Calu3 (cell line): ENCODE data around the gene ZNF853. TPM values are rescaled to one million over a fixed set of nuclear protein-coding genes. Genes with fewer than 3 reads are reported as not detected.

ENCODE experiments used
- BruUV-seq: library from RNA; stranded (reverse); fragments of 400-500 nt; replicated peaks from 2 replicates; lab custom pipeline; 2021; lab: Mats Ljungman, UMichigan
- CTCF ChIA-PET: fragments of 300-600 bp; sonication (Branson Sonifier 250); formaldehyde crosslinking; loops from one replicate; lab custom pipeline; 2022; ENCODE audit warnings: antibody characterized with exemption; lab: Charles Lee
- DNase-seq: peaks from one replicate; pipeline ENCODE4 v3.0.0; 2022
- H3K27ac Mint-ChIP-seq: one replicate; pipeline ENCODE4 v1.8.0; 2022; ENCODE audit warnings: mixed read lengths; ENCODE audit not compliant: unreplicated experiment
- H3K27me3 Mint-ChIP-seq: one replicate; pipeline ENCODE4 v1.8.0; 2022; ENCODE audit warnings: mixed read lengths; ENCODE audit not compliant: unreplicated experiment
- H3K36me3 Mint-ChIP-seq: one replicate; pipeline ENCODE4 v1.8.0; 2022; ENCODE audit warnings: mild to moderate bottlenecking, moderate library complexity, mixed read lengths; ENCODE audit not compliant: insufficient read depth, unreplicated experiment
- H3K4me1 Mint-ChIP-seq: one replicate; pipeline ENCODE4 v1.8.0; 2022; ENCODE audit warnings: mild to moderate bottlenecking, low read depth, mixed read lengths; ENCODE audit not compliant: unreplicated experiment
- H3K4me3 Mint-ChIP-seq: one replicate; pipeline ENCODE4 v1.8.0; 2022; ENCODE audit warnings: mild to moderate bottlenecking, low read depth, moderate library complexity, mixed read lengths; ENCODE audit not compliant: unreplicated experiment
- H3K9me3 Mint-ChIP-seq: one replicate; pipeline ENCODE4 v1.8.0; 2022; ENCODE audit warnings: low read depth, mixed read lengths; ENCODE audit not compliant: unreplicated experiment
- intact Hi-C: fragments of 100-400 bp; cut with micrococcal nuclease; formaldehyde crosslinking; loops from one replicate; pipeline ENCODE4 v1.10.0; 2022; ENCODE audit not compliant: unreplicated experiment
- total RNA-seq: library from RNA; stranded (reverse); gene quantifications from 2 replicates; pipeline ENCODE4 v1.2.3, GENCODE V29; 2022
- TF ChIP-seq, protein P1 (sequence below): fragments of 200-600 bp; IDR thresholded peaks from one replicate; pipeline ENCODE4 v1.8.0; 2022; ENCODE audit warnings: antibody characterized with exemption; ENCODE audit not compliant: unreplicated experiment

The ZNF853 gene
- total RNA-seq, 1 experiment from 2014 or later = 11.4 TPM

DNA sequence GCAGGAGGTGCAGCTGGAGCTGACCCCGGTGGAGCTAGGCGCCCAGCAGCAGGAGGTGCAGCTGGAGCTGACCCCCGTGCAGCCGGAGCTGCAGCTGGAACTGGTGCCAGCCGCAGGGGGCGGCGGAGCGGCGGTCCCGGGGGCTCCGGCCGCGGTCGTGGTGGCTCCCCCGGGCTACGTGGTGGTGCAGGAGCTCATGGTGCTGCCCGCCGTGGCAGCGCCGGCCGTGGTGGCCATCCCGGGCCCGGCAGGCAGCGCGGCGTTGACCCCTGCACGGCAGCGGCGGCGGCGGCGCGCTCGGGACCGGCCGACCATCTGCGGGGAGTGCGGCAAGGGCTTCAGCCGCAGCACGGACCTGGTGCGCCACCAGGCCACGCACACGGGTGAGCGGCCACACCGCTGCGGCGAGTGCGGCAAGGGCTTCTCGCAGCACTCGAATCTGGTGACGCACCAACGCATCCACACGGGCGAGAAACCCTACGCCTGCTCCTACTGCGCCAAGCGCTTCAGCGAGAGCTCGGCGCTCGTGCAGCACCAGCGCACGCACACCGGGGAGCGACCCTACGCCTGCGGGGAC, 6.8 kb downstream of the ZNF853 start:
- intact Hi-C loops = no loop called here
- H3K4me3 Mint-ChIP-seq = no peak overlapping the region
- H3K27me3 Mint-ChIP-seq = no peaks in the 10 kb centered on the region
- H3K4me1 Mint-ChIP-seq = no peaks in the 10 kb centered on the region
- peaks cover 15% of the 10 kb centered on the region for H3K36me3 Mint-ChIP-seq
- no peak overlapping the region for H3K27ac Mint-ChIP-seq
- no TSS peak for BruUV-seq
- TF ChIP-seq, protein P1, sequence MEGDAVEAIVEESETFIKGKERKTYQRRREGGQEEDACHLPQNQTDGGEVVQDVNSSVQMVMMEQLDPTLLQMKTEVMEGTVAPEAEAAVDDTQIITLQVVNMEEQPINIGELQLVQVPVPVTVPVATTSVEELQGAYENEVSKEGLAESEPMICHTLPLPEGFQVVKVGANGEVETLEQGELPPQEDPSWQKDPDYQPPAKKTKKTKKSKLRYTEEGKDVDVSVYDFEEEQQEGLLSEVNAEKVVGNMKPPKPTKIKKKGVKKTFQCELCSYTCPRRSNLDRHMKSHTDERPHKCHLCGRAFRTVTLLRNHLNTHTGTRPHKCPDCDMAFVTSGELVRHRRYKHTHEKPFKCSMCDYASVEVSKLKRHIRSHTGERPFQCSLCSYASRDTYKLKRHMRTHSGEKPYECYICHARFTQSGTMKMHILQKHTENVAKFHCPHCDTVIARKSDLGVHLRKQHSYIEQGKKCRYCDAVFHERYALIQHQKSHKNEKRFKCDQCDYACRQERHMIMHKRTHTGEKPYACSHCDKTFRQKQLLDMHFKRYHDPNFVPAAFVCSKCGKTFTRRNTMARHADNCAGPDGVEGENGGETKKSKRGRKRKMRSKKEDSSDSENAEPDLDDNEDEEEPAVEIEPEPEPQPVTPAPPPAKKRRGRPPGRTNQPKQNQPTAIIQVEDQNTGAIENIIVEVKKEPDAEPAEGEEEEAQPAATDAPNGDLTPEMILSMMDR = no peak
- CTCF ChIA-PET = no interaction called here
- H3K9me3 Mint-ChIP-seq = no peaks in the 10 kb centered on the region
- no peak for DNase-seq

DNA sequence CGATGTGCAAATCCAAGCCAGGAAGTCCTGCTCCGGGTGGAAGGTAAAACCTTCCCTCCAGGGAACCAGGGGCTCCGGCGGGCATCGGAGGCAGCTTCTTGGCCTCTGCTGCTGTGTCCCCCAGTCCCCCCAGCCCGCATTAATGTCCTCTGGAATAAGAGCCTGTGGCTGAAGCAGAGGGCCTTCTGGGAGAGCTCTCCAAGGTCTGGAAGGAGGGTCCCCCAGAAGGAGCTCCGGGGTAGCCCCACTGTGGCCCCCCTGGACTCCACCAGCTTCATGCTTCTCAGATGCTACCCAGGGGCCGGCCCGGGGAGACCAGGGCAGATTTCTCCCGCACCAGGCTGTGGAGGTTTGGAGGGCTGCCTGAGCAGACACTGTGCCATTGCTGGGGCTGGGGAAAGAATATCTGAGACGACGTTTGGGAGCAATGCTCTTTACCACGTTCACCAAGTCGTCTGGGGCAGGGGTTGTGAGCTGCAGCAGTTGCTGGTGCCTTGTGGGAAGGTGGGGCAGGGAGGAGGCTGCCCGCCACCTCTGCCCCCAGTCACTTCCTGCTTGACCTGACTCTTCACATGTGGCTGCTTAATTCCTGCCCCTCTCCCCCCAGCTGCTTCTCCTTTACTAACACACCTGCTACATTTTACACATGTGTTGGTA, 8.3 kb downstream of the ZNF853 start:
- Mint-ChIP-seq H3K36me3 (peaks cover 8% of the 10 kb centered on the region), H3K9me3 (no peaks in the 10 kb centered on the region), H3K27ac (no peak overlapping the region), H3K4me1 (no peaks in the 10 kb centered on the region), H3K4me3 (no peak overlapping the region), H3K27me3 (no peaks in the 10 kb centered on the region)
- intact Hi-C loops = no loop called here
- DNase-seq = no peak
- CTCF ChIA-PET = no interaction called here
- TF ChIP-seq, protein P1 = no peak
- no TSS peak for BruUV-seq

DNA sequence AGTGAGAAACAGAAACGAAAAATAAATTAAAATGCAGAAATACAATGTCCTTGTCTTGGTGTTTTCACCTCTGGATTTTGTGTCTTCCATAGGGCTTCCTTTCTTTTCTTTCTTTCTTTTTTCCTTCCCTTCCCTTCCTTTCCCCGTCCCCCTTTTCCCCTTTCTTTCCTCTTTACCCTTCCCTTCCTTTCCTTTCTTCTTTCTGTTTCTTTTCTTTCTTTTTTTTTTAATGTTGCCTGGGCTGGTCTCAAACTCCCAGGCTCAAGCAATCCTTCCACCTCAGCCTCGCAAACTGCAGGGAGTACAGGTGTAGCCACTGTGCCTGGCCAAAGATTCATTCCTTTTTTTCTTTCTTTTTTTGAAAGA, 8.8 kb downstream of the ZNF853 start:
- no TSS peak for BruUV-seq
- TF ChIP-seq, protein P1 = no peak
- H3K4me3 Mint-ChIP-seq = no peak overlapping the region
- intact Hi-C loops = no loop called here
- DNase-seq = no peak
- CTCF ChIA-PET = no interaction called here
- no peaks in the 10 kb centered on the region for H3K27me3 Mint-ChIP-seq
- H3K27ac Mint-ChIP-seq = no peak overlapping the region
- H3K9me3 Mint-ChIP-seq = no peaks in the 10 kb centered on the region
- H3K36me3 Mint-ChIP-seq = peaks cover 8% of the 10 kb centered on the region
- no peaks in the 10 kb centered on the region for H3K4me1 Mint-ChIP-seq

DNA sequence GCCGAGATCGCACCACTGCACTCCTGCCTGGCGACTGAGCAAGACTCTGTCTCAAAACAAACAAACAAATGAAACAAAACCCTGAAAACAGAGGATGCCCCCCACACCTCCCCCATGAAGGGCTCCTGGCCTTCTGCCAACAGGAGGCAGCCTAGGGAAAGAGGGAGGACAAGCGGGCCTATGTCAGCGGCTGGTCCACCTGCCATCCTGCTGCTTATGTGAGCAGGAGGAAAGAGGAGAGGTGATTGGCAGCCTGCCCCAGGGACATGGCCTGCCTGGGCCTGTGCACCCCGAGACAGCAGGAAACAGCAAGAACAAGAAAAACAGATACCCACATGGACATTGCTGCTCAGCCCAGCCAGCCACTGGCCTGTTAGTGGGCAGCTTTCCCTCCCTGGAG, 12.6 kb downstream of the ZNF853 start:
- no TSS peak for BruUV-seq
- Mint-ChIP-seq H3K27ac (no peak overlapping the region), H3K36me3 (peaks cover 4% of the 10 kb centered on the region), H3K4me1 (no peaks in the 10 kb centered on the region), H3K9me3 (no peaks in the 10 kb centered on the region), H3K27me3 (no peaks in the 10 kb centered on the region), H3K4me3 (no peak overlapping the region)
- TF ChIP-seq, protein P1 = no peak
- CTCF ChIA-PET = interaction anchor here (1.2 kb wide), 1 partner anchor 11 kb away, joined by 3 read pairs; no protein-coding TSS in a partner anchor
- no peak for DNase-seq
- intact Hi-C loops = no loop called here
